K562 (cell line): ENCODE data around the gene IFNB1.

ENCODE experiments used
- HNRNPH1 ChIP-seq: fragments of 200-400 bp; formaldehyde crosslinking; optimal IDR thresholded peaks from 2 replicates; pipeline ENCODE3; 2017; ENCODE audit warnings: low read depth, mild to moderate bottlenecking, low read length, moderate library complexity
- MIER1 ChIP-seq: fragments of 450-650 bp; IDR thresholded peaks from 2 replicates; pipeline ENCODE4 v1.6.1; 2016; ENCODE audit warnings: antibody characterized with exemption, mild to moderate bottlenecking, low read depth
- PCBP2 ChIP-seq: fragments of 200-400 bp; formaldehyde crosslinking; IDR thresholded peaks from 2 replicates; pipeline ENCODE4 v1.6.1; 2018; ENCODE audit warnings: low read length, low read depth, mild to moderate bottlenecking, moderate library complexity; ENCODE audit not compliant: poor library complexity, severe bottlenecking
- SMARCB1 ChIP-seq: IDR thresholded peaks from 2 replicates; pipeline ENCODE4 v1.6.1; 2011; ENCODE audit warnings: improper control_type of control experiment, low read depth; ENCODE audit not compliant: insufficient read length

- TF ChIP-seq HNRNPH1: no peak
- no peak for TF ChIP-seq MIER1
- no peak for TF ChIP-seq SMARCB1
- TF ChIP-seq PCBP2: no peak
These were observed 27.0 kb upstream of the IFNB1 start for GRCh38 chr9:21104787-21105186.
